ENCODE data around the gene CPA5.
"Not testable (repeated sequence)": the region's sequence is repeated elsewhere in the genome, so short reads cannot be mapped to it uniquely, and the experiment has no call there.

Gene CPA5

GRCh38 chr7:130305433-130306042 is 39.1 kb upstream of the CPA5 start:
- peaks cover 4% of the 10 kb centered on the region for H3K27me3 ChIP-seq (ENCODE audit: control insufficient read depth, insufficient read depth, low read length)

GRCh38 chr7:130309986-130310385 is 34.6 kb upstream of the CPA5 start:
- H3K36me3 ChIP-seq (ENCODE audit: control insufficient read depth, insufficient read depth, low read length) = no peaks in the 10 kb centered on the region
- H3K9ac ChIP-seq (ENCODE audit: low read length) = no peak overlapping the region
- H3K27me3 ChIP-seq (ENCODE audit: control insufficient read depth, insufficient read depth, low read length) = peaks cover 6% of the 10 kb centered on the region
- no peaks in the 10 kb centered on the region for H3K4me1 ChIP-seq (ENCODE audit: control insufficient read depth, insufficient read depth, low read length)
- H3K4me3 ChIP-seq (ENCODE audit: low read length) = no peak overlapping the region
- H3K9me3 ChIP-seq (ENCODE audit: control insufficient read depth, low read length) = no peaks in the 10 kb centered on the region

More at GRCh38 chr7:130305433-130306042, 39.1 kb upstream of the CPA5 start:
- no peaks in the 10 kb centered on the region for H3K36me3 ChIP-seq (ENCODE audit: control insufficient read depth, insufficient read depth, low read length)
- H3K9me3 ChIP-seq (ENCODE audit: control insufficient read depth, low read length) = no peaks in the 10 kb centered on the region
- no peaks in the 10 kb centered on the region for H3K4me1 ChIP-seq (ENCODE audit: control insufficient read depth, insufficient read depth, low read length)
- H3K4me3 ChIP-seq (ENCODE audit: low read length) = no peak overlapping the region
- no peak overlapping the region for H3K9ac ChIP-seq (ENCODE audit: low read length)

GRCh38 chr7:130314305-130314704 is 30.3 kb upstream of the CPA5 start:
- H3K36me3 ChIP-seq (ENCODE audit: control insufficient read depth, insufficient read depth, low read length) = no peaks in the 10 kb centered on the region
- H3K9me3 ChIP-seq (ENCODE audit: control insufficient read depth, low read length) = no peaks in the 10 kb centered on the region
- no peak overlapping the region for H3K9ac ChIP-seq (ENCODE audit: low read length)
- H3K27me3 ChIP-seq (ENCODE audit: control insufficient read depth, insufficient read depth, low read length) = peaks cover 6% of the 10 kb centered on the region
- no peak overlapping the region for H3K4me3 ChIP-seq (ENCODE audit: low read length)
- H3K4me1 ChIP-seq (ENCODE audit: control insufficient read depth, insufficient read depth, low read length) = no peaks in the 10 kb centered on the region

- Histone ChIP-seq H3K4me1 (ENCODE audit: control insufficient read depth, insufficient read depth, low read length) (no peaks in the 10 kb centered on the region), H3K9ac (ENCODE audit: low read length) (no peak overlapping the region), H3K9me3 (ENCODE audit: control insufficient read depth, low read length) (no peaks in the 10 kb centered on the region), H3K27me3 (ENCODE audit: control insufficient read depth, insufficient read depth, low read length) (peaks cover 4% of the 10 kb centered on the region), H3K36me3 (ENCODE audit: control insufficient read depth, insufficient read depth, low read length) (no peaks in the 10 kb centered on the region), H3K4me3 (ENCODE audit: low read length) (no peak overlapping the region)
Measured at GRCh38 chr7:130319541-130319940, 25.1 kb upstream of the CPA5 start.

GRCh38 chr7:130321542-130322229 is 22.9 kb upstream of the CPA5 start:
- H3K9me3 ChIP-seq (ENCODE audit: control insufficient read depth, low read length); H3K9ac ChIP-seq (ENCODE audit: low read length); H3K4me1 ChIP-seq (ENCODE audit: control insufficient read depth, insufficient read depth, low read length); H3K36me3 ChIP-seq (ENCODE audit: control insufficient read depth, insufficient read depth, low read length); H3K27me3 ChIP-seq (ENCODE audit: control insufficient read depth, insufficient read depth, low read length); H3K4me3 ChIP-seq (ENCODE audit: low read length): not testable (repeated sequence)

- Histone ChIP-seq H3K9me3 (ENCODE audit: control insufficient read depth, low read length) (no peaks in the 10 kb centered on the region), H3K9ac (ENCODE audit: low read length) (no peak overlapping the region), H3K27me3 (ENCODE audit: control insufficient read depth, insufficient read depth, low read length) (no peaks in the 10 kb centered on the region), H3K4me3 (ENCODE audit: low read length) (no peak overlapping the region), H3K4me1 (ENCODE audit: control insufficient read depth, insufficient read depth, low read length) (no peaks in the 10 kb centered on the region), H3K36me3 (ENCODE audit: control insufficient read depth, insufficient read depth, low read length) (no peaks in the 10 kb centered on the region)
Measured at GRCh38 chr7:130322615-130323014, 22.0 kb upstream of the CPA5 start.

- Histone ChIP-seq H3K9me3 (ENCODE audit: control insufficient read depth, low read length) (no peaks in the 10 kb centered on the region), H3K27me3 (ENCODE audit: control insufficient read depth, insufficient read depth, low read length) (no peaks in the 10 kb centered on the region), H3K9ac (ENCODE audit: low read length) (no peak overlapping the region), H3K36me3 (ENCODE audit: control insufficient read depth, insufficient read depth, low read length) (no peaks in the 10 kb centered on the region), H3K4me1 (ENCODE audit: control insufficient read depth, insufficient read depth, low read length) (no peaks in the 10 kb centered on the region), H3K4me3 (ENCODE audit: low read length) (no peak overlapping the region)
Measured at GRCh38 chr7:130324306-130324943, 20.2 kb upstream of the CPA5 start.

- H3K9ac ChIP-seq (ENCODE audit: low read length) = no peak overlapping the region
- no peaks in the 10 kb centered on the region for H3K4me1 ChIP-seq (ENCODE audit: control insufficient read depth, insufficient read depth, low read length)
- no peaks in the 10 kb centered on the region for H3K9me3 ChIP-seq (ENCODE audit: control insufficient read depth, low read length)
- H3K4me3 ChIP-seq (ENCODE audit: low read length) = no peak overlapping the region
- no peaks in the 10 kb centered on the region for H3K27me3 ChIP-seq (ENCODE audit: control insufficient read depth, insufficient read depth, low read length)
- no peaks in the 10 kb centered on the region for H3K36me3 ChIP-seq (ENCODE audit: control insufficient read depth, insufficient read depth, low read length)
Measured at GRCh38 chr7:130329681-130330080, 14.9 kb upstream of the CPA5 start.

- no peak overlapping the region for H3K4me3 ChIP-seq (ENCODE audit: low read length)
- no peaks in the 10 kb centered on the region for H3K36me3 ChIP-seq (ENCODE audit: control insufficient read depth, insufficient read depth, low read length)
- H3K4me1 ChIP-seq (ENCODE audit: control insufficient read depth, insufficient read depth, low read length) = no peaks in the 10 kb centered on the region
- no peaks in the 10 kb centered on the region for H3K27me3 ChIP-seq (ENCODE audit: control insufficient read depth, insufficient read depth, low read length)
- H3K9ac ChIP-seq (ENCODE audit: low read length) = no peak overlapping the region
- no peaks in the 10 kb centered on the region for H3K9me3 ChIP-seq (ENCODE audit: control insufficient read depth, low read length)
Measured at GRCh38 chr7:130332259-130333053, 12.2 kb upstream of the CPA5 start.

- no peaks in the 10 kb centered on the region for H3K36me3 ChIP-seq (ENCODE audit: control insufficient read depth, insufficient read depth, low read length)
- no peaks in the 10 kb centered on the region for H3K27me3 ChIP-seq (ENCODE audit: control insufficient read depth, insufficient read depth, low read length)
- H3K9me3 ChIP-seq (ENCODE audit: control insufficient read depth, low read length) = no peaks in the 10 kb centered on the region
- H3K4me1 ChIP-seq (ENCODE audit: control insufficient read depth, insufficient read depth, low read length) = no peaks in the 10 kb centered on the region
- no peak overlapping the region for H3K4me3 ChIP-seq (ENCODE audit: low read length)
- no peak overlapping the region for H3K9ac ChIP-seq (ENCODE audit: low read length)
Measured at GRCh38 chr7:130333832-130334231, 10.8 kb upstream of the CPA5 start.

- H3K9me3 ChIP-seq (ENCODE audit: control insufficient read depth, low read length) = no peaks in the 10 kb centered on the region
- H3K36me3 ChIP-seq (ENCODE audit: control insufficient read depth, insufficient read depth, low read length) = no peaks in the 10 kb centered on the region
- no peak overlapping the region for H3K4me3 ChIP-seq (ENCODE audit: low read length)
- no peaks in the 10 kb centered on the region for H3K4me1 ChIP-seq (ENCODE audit: control insufficient read depth, insufficient read depth, low read length)
- H3K9ac ChIP-seq (ENCODE audit: low read length) = no peak overlapping the region
- no peaks in the 10 kb centered on the region for H3K27me3 ChIP-seq (ENCODE audit: control insufficient read depth, insufficient read depth, low read length)
Measured at GRCh38 chr7:130334274-130334673, 10.3 kb upstream of the CPA5 start.
